HAP-1 (cell line): Measurements from ENCODE around the gene DGKQ.
"Not testable (repeated sequence)": the region's sequence is repeated elsewhere in the genome, so short reads cannot be mapped to it uniquely, and the experiment has no call there.

Source experiments
- DNase-seq, 2 experiments: peaks; one replicate each; pipeline ENCODE4 v3.0.0-alpha.2; 2016 to 2020; ENCODE audit warnings: low spot score in 2 of 2
- H3K27me3 ChIP-seq: fragments of 250-450 bp; sonication (Bioruptor Pico); 2 replicates; pipeline ENCODE4 v1.5.1; 2020; ENCODE audit warnings: low read depth, mild to moderate bottlenecking, moderate library complexity
- H3K36me3 ChIP-seq: fragments of 250-450 bp; sonication (Bioruptor Pico); replicated peaks from 2 replicates; pipeline ENCODE4 v1.5.1; 2020; ENCODE audit warnings: mild to moderate bottlenecking
- H3K4me1 ChIP-seq: fragments of 250-450 bp; sonication (Bioruptor Pico); 2 replicates; pipeline ENCODE4 v1.5.1; 2020; ENCODE audit warnings: mild to moderate bottlenecking
- H3K4me3 ChIP-seq: fragments of 250-450 bp; sonication (Bioruptor Pico); 2 replicates; pipeline ENCODE4 v1.5.1; 2020; ENCODE audit warnings: mild to moderate bottlenecking, moderate library complexity
- H3K9me3 ChIP-seq: fragments of 250-450 bp; sonication (Bioruptor Pico); 2 replicates; pipeline ENCODE4 v1.5.1; 2020; ENCODE audit warnings: mild to moderate bottlenecking, moderate library complexity
- in situ Hi-C: fragments of 300-500 bp; cut with MboI; formaldehyde crosslinking; loops from 3 replicates; pipeline ENCODE4 v1.14.3; 2020; ENCODE audit warnings: low sequenced_read_pairs, inconsistent platforms, mixed read lengths

The DGKQ gene

DNA sequence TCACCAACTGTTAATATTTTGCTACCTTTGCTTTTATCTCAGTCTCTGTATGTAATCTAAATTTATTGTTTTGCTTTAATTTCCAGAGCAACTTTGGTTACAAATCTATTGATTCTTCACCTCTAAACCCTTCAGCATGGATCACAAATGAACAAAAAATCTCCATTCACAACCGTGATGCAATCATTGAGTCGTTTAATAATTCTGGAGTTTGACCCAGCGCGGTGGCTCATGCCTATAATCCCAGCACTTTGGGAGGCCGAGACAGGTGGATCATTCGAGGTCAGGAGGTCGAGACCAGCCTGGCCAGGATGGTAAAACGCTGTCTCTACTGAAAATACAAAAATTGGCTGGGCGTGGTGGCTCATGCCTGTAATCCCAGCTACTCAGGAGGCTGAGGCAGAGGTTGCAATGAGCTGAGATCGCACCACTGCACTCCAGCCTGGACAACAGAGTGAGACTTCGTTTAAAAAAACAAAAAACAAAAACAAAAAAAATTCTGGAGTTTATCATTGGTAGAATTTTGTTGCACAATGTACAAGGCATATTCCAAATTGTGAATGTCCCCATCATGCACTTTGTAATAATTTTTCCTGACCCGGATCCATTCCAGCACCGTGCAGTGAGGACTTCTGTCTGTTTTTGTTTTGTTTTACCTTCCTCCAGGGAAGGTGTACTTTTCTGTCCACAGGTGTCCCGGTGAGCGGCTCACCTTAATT lies 11.1 kb upstream of the DGKQ start:
- Histone ChIP-seq H3K9me3 (no peaks in the 10 kb centered on the region), H3K4me1 (peaks cover 6% of the 10 kb centered on the region), H3K27me3 (no peaks in the 10 kb centered on the region), H3K4me3 (no peak overlapping the region), H3K36me3 (no peaks in the 10 kb centered on the region)
- no peak for DNase-seq
- in situ Hi-C loops = no loop called here

DNA sequence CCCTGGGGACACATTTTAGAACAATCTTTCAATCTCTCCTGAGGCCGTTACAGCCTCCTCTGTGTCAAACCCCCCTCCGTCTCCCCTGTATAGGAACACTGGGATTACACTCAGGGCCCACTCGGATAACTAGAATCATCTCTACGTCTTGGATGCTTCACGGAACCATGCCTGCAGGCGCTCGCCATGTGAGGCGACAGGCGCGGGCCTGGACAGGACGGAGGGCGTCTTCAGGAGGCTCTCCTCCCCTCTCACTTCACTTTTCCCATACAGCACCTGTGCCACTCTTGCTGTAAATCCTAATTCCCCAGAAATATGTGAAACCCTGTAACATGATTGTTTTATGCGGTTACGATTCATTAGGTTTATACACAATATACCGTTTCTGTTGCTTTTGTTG lies 9.4 kb upstream of the DGKQ start:
- no peak overlapping the region for H3K4me3 ChIP-seq
- no peaks in the 10 kb centered on the region for H3K9me3 ChIP-seq
- in situ Hi-C loops = no loop called here

DNA sequence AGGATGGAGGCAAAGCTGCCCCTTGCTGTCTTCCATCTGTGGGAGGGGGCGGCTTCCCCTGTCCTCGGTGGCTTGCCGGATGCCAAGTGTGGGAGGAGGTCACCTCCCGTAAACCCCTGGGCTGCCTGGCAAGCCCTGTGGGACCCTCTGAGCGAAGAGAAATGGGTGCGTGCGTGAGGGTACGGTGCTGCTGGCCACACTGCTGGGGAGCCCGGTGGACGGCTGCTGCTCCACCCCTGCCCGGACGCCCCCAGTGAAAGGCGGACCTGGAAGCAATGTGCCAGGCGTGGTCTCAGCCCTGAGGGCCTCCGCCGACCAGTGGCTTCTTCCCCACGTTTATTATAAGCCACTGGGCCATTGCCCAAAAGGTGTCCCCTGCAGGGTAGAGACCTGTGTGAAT lies 8.9 kb upstream of the DGKQ start:
- peaks cover 6% of the 10 kb centered on the region for H3K4me1 ChIP-seq
- H3K9me3 ChIP-seq = no peaks in the 10 kb centered on the region
- no peaks in the 10 kb centered on the region for H3K36me3 ChIP-seq
- H3K27me3 ChIP-seq = no peaks in the 10 kb centered on the region
- H3K4me3 ChIP-seq = no peak overlapping the region
- DNase-seq = no peak
- in situ Hi-C loops = no loop called here

More for the DNA sequence above, 9.4 kb upstream of the DGKQ start:
- DNase-seq = no peak
- Histone ChIP-seq H3K27me3 (no peaks in the 10 kb centered on the region), H3K4me1 (peaks cover 6% of the 10 kb centered on the region), H3K36me3 (no peaks in the 10 kb centered on the region)

DNA sequence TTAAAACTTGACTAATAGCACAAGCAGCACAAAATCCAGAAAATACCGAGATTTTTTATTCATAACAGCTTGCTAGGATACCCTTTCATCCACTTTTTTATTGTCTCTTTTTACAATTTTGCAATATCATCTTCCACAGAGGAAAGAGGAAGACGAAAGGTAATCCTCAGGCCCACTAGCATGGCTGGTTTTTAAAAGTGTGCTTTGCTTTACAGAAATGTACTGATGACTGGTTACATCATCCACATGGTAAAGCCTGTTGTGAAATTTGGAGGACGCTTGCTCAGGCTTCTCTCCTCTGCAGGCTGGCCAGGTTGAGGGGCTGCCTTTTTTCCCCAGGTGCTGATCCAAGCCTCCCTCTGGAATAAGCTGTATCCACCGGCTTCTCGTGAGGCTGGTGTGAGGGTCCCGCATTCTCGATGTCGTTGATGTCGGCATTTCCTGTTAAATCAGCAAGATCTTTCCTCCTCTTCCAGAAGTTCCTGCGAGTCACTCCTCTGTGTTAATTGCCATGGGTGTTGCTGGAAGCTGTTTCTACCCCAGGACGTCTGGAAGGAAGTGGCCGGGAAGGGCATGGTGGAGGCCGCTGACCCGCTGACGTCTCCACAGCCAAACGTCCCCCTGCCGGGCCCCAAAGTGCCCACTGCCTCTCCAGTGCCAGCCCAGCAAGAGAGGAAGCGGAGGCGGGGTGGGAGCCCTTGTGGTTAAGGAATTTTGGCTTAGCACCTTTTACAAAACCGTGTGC lies 5.8 kb upstream of the DGKQ start:
- in situ Hi-C loops = no loop called here
- DNase-seq = no peak

DNA sequence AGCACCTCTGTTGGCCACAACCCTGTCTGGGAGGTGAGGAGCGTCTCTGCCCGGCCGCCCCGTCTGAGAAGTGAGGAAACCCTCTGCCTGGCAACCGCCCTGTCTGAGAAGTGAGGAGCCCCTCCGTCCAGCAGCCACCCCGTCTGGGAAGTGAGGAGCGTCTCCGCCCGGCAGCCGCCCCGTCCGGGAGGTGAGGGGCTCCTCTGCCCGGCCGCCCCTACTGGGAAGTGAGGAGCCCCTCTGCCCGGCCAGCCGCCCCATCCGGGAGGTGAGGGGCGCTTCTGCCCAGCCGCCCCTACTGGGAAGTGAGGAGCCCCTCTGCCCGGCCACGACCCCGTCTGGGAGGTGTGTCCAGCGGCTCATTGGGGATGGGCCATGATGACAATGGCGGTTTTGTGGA lies 2.6 kb upstream of the DGKQ start:
- H3K4me1 ChIP-seq, in situ Hi-C loops, DNase-seq: not testable (repeated sequence)

More for the DNA sequence above, 5.8 kb upstream of the DGKQ start:
- Histone ChIP-seq H3K4me1 (no peaks in the 10 kb centered on the region), H3K9me3 (no peaks in the 10 kb centered on the region), H3K4me3 (no peak overlapping the region), H3K27me3 (no peaks in the 10 kb centered on the region), H3K36me3 (no peaks in the 10 kb centered on the region)

DNA sequence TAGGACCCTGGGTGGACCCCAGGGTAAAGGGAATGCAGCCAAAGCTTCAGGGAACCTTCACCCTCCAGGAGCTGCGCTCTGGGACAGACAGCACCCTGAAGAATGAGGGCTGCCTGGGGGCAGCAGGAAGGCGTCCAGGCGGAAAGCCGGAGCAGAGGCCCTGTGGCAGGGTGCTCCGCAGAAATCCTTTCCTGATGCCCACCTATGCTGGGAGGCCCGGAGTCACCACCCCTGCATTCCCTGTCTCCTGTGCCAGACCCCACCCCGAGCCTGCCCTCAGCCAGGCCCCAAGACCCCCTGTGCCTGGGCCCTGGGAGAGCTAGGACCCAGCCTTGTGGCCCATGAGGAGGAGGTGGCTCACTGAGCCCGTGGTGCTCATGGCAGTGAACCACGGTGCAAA lies 1.3 kb upstream of the DGKQ start:
- DNase-seq = no peak
- Histone ChIP-seq H3K36me3 (no peaks in the 10 kb centered on the region), H3K27me3 (no peaks in the 10 kb centered on the region), H3K4me3 (no peak overlapping the region), H3K9me3 (no peaks in the 10 kb centered on the region), H3K4me1 (peaks cover 2% of the 10 kb centered on the region; the same call in 1 of the 2 replicates)
- in situ Hi-C loops = no loop called here

More for the DNA sequence above, 2.6 kb upstream of the DGKQ start:
- not testable (repeated sequence) for H3K27me3 ChIP-seq, H3K36me3 ChIP-seq, H3K9me3 ChIP-seq, H3K4me3 ChIP-seq

DNA sequence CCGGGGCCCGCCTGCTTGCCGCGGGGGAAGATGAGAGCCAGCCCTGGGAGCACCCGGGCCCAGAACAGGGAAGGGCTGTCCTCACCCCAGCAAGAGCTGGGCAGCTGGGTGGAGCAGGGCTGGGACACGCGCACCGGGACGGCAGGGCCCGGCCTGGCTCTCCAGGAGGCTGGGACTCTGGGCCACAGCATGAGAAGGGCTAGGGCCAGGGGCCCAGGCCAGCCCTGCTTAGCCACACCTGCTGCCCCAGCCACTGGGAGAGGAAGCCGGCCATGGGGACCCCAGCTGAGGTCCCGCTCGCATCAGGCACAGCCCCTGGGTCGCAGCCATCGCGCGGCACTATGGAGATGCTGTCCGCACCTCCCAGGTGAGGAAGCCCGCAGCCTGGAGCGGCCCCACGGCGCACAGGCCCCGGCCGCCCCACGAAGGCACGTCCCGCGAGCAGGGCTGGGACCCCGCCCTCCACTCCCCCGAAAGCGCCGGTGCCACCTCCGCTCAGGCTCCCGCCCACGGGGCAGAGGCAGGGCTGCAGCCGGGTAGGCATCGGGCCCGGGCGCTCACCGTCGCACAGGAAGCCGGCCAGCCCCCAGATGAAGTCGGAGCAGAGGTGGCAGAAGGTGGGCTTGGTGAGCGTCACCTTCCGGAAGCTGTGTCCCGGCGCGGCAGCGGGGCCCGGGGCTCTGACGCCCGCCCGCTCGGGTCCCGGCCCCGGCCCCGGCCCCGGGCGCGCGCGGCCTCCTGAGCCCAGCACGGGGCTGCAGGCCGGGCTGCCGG lies 531 bp downstream of the DGKQ start:
- no peaks in the 10 kb centered on the region for H3K27me3 ChIP-seq
- in situ Hi-C loops = no loop called here
- no peaks in the 10 kb centered on the region for H3K36me3 ChIP-seq
- peaks cover 2% of the 10 kb centered on the region; the same call in 1 of the 2 replicates for H3K4me1 ChIP-seq
- H3K9me3 ChIP-seq = no peaks in the 10 kb centered on the region
- peak in 1 of 2 experiments; percentile 46 for DNase-seq
- H3K4me3 ChIP-seq = peak overlapping the region; percentile 60

DNA sequence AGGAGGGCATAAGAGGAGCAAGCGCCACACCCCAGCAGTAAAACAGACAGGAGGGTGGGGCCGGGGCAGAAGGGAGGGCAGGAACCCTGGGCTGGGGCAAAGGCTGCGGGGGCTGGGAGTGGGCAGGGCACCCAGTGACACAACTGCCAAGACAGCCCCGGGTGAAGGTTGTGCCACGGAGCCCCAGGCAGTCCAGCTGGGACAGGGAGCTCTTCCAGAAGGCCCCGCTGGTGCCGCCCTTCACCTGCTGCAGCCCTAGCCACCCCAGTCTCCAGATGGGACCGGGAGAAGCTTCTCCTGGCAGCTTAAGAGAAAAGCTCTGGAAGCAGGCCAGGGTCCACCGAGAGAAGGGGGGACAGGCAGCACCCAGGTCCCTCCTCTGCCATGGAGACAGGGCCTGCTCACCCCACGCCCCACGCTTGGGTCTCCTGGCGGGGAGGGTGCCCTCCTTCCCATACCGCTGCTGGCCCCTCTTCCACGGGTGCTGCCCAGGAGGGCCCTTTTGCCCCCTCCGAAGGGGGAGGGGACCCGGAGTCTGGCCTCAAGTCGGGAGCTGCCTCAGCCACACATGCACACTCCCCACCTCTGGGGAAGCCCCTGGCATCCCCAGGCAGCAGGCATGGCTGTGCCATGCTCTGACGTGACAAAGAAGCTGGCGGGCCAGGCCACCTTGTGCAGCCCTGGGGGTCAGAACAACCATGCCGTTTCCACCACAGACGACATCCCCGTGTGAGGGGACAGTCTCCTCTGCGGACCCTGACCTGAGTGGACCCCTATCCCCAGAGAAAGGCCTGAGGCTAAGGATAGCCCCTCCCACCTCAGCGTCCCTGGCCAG lies 1.5 kb downstream of the DGKQ start:
- Histone ChIP-seq H3K9me3 (no peaks in the 10 kb centered on the region), H3K4me1 (peaks cover 2% of the 10 kb centered on the region; the same call in 1 of the 2 replicates), H3K4me3 (peak overlapping the region; percentile 60), H3K36me3 (no peaks in the 10 kb centered on the region), H3K27me3 (no peaks in the 10 kb centered on the region)
- in situ Hi-C loops = no loop called here
- DNase-seq = no peak

DNA sequence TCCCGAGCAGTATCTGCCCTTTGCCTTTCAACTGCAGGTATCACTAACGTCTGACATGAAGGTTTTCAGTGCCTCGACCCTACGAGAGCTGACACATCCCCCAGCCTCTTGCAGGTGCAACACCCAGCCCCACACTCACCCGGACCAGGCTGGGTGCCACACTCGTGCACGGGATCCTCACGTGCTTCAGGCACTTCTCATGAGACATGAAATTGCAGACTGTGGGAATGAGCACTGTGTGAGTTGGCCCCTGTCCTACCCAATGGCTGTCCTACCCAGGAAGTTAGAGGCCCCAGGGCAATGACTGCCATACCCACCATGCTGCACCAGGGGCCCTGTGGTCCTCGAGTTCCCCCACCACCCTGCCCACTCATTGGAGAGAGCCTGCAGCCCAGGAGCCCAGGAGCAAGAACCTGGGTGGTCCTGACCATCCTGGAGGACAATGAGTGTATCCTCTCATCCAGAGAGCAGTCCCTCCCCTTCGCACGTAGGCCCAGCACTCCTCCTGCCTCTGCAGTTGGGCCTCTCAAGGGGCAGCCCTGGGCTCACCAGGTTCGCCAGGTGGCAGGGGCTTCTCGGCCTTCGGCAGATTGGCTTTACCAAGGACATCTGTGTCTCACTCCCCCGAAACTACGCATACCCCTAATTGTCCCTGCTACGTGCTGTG lies 2.4 kb downstream of the DGKQ start:
- no peak for DNase-seq
- Histone ChIP-seq H3K4me1 (peaks cover 2% of the 10 kb centered on the region; the same call in 1 of the 2 replicates), H3K36me3 (no peaks in the 10 kb centered on the region), H3K9me3 (no peaks in the 10 kb centered on the region), H3K4me3 (no peak overlapping the region), H3K27me3 (no peaks in the 10 kb centered on the region)
- in situ Hi-C loops = no loop called here

DNA sequence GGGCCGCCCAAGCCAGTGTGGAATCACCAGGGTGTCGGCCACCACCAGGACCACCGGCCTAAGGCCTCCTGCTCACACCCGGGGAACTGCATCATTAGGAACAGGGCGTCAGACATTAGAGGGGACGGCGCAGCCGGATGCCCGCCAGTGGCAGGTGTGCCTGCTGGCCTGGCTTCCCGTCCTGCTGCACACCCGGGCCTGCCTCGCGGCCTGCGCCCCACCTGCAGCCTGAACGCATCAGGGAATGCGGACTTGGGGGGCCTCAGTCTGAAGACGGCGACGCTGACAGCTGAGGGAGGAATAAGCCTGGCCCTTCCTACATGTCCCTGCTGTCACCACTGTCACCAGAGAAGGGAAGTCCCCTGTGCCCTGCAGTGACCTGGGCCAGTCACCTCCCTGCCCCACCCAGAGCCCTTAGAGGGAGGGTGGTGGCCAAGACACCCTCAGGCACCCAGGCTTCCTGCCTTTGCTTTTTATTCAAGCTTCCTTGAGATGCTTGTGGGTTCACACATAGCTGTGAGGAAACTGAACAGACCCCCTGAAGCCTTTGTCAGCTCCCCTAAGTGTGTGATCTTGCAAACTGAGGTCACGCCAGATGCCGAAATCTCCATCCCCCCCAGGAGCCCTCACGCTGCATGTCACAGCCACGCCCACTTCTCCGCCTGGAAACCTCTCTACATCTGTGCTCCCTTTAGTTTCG lies 3.2 kb downstream of the DGKQ start:
- Histone ChIP-seq H3K4me3 (no peak overlapping the region), H3K36me3 (no peaks in the 10 kb centered on the region), H3K9me3 (no peaks in the 10 kb centered on the region), H3K27me3 (no peaks in the 10 kb centered on the region), H3K4me1 (peaks cover 2% of the 10 kb centered on the region; the same call in 1 of the 2 replicates)
- in situ Hi-C loops = no loop called here
- no peak for DNase-seq

DNA sequence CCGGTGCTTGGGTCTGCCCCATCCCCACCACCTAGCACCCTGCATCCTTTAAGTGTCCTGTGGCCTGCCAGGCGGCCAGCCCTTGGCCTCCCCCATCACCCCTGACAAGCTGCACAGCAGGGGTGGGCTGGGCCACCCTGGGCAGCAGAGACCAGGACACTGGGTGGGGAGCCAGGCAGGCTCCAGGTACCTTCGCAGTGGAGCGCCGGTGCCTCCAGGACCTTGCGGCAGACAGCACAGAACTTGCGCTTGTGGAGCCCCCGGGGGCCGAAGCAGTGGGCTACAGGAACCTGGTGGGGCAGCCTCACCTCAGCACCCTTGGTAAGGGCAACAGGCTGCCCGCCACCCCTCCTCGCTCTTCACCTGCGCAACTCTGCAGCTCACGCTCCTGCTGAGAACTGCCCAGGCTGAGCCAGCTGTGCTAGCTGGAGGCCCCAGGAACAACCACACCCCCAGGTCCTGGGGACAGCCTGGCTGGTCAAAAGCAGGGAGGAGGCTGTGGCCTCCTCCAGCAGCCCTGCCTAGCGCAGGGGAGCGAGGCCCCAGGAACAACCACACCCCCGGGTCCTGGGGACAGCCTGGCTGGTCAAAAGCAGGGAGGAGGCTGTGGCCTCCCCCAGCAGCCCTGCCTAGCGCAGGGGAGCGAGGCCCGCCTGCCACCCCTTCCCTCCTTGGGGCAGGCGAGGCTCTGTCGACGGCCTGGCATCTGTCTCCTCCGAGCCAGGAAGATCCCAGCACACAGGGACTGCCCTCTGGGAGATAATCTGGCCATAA lies 4.6 kb downstream of the DGKQ start:
- Histone ChIP-seq H3K27me3 (no peaks in the 10 kb centered on the region), H3K9me3 (no peaks in the 10 kb centered on the region), H3K4me3 (no peak overlapping the region), H3K4me1 (peaks cover 2% of the 10 kb centered on the region; the same call in 1 of the 2 replicates), H3K36me3 (no peaks in the 10 kb centered on the region)
- DNase-seq = no peak
- in situ Hi-C loops = no loop called here

DNA sequence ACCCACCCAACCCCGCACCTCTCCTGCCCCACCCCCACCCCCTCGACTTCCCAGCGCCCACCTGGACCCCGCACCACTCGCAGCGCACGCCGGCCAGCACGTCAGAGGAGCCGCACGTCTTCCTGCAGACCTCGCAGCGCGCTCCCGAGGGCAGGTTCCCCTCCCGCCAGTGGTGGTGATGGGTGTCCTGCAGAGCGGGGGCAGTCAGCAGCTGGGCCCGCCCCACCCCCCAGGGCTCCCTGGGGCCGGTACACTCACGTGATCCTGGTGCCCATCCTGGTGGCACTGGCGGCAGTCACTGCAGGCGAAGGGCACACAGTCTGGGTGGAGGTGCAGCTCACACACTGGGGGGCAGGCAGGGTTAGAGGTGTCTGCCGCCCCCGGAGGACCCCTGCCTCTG lies 5.1 kb downstream of the DGKQ start:
- no peaks in the 10 kb centered on the region for H3K36me3 ChIP-seq
- H3K9me3 ChIP-seq = no peaks in the 10 kb centered on the region
- peaks cover 2% of the 10 kb centered on the region; the same call in 1 of the 2 replicates for H3K4me1 ChIP-seq
- no peaks in the 10 kb centered on the region for H3K27me3 ChIP-seq
- no peak for DNase-seq
- H3K4me3 ChIP-seq = no peak overlapping the region
- in situ Hi-C loops = no loop called here
